Lung (tissue), 12 donors: ENCODE data around the gene CDC16. TPM values are rescaled to one million over a fixed set of nuclear protein-coding genes. Genes with fewer than 3 reads are reported as not detected.

Experiments
- ATAC-seq: fragments of 200-7000 bp; cut with Tn5 transposase; one replicate; pipeline ENCODE4 v1.9.1; 2020; ENCODE audit warnings: moderate number of reproducible peaks; ENCODE audit not compliant: insufficient read depth, low FRiP score
- DNase-seq, 3 donors: peaks; one replicate each; pipeline ENCODE4 v3.0.0-alpha.2; 2013 to 2017
- H3K27ac ChIP-seq, 2 donors: one replicate each; pipeline ENCODE4 v1.5.1; 2013; ENCODE audit warnings: mild to moderate bottlenecking in 2 of 2, moderate library complexity in 2 of 2, control low read depth in 1 of 2, inconsistent platforms in 1 of 2, low read depth in 1 of 2, low read length in 1 of 2
- H3K27me3 ChIP-seq, 3 donors: one replicate each; pipeline ENCODE4 v1.5.1; 2013; ENCODE audit warnings: low read length in 2 of 3; ENCODE audit not compliant: control insufficient read depth in 3 of 3, insufficient read depth in 3 of 3
- H3K36me3 ChIP-seq, 4 donors: one replicate each; pipeline ENCODE4 v1.5.1; 2013; ENCODE audit warnings: low read length in 4 of 4, mild to moderate bottlenecking in 1 of 4, moderate library complexity in 1 of 4; ENCODE audit not compliant: control insufficient read depth in 4 of 4, insufficient read depth in 4 of 4
- H3K4me1 ChIP-seq, 5 donors: one replicate each; pipeline ENCODE4 v1.5.1; 2013; ENCODE audit warnings: low read length in 5 of 5, mild to moderate bottlenecking in 2 of 5, moderate library complexity in 1 of 5; ENCODE audit not compliant: control insufficient read depth in 5 of 5, insufficient read depth in 5 of 5
- H3K4me3 ChIP-seq: one replicate; pipeline ENCODE4 v1.5.1; 2013; ENCODE audit warnings: mild to moderate bottlenecking, control low read depth, moderate library complexity
- H3K9ac ChIP-seq, 2 donors: one replicate each; pipeline ENCODE4 v1.5.1; 2013; ENCODE audit warnings: low read length in 2 of 2, control low read depth in 1 of 2; ENCODE audit not compliant: insufficient read depth in 1 of 2
- H3K9me3 ChIP-seq, 4 donors: one replicate each; pipeline ENCODE4 v1.5.1; 2013; ENCODE audit warnings: low read length in 3 of 4, mild to moderate bottlenecking in 1 of 4, moderate library complexity in 1 of 4; ENCODE audit not compliant: control insufficient read depth in 4 of 4, insufficient read depth in 3 of 4
- CTCF ChIP-seq: IDR thresholded peaks from 2 replicates; pipeline ENCODE4 v1.5.1; 2012; ENCODE audit warnings: mild to moderate bottlenecking; ENCODE audit errors: control extremely low read depth, extremely low read depth
- WGBS, 2 donors: extraction: QIAGEN DNeasy Blood & Tissue Kit; methylation state at CpG; one replicate each; pipeline ENCODE4 v1.1.7; 2013; 5-methylcytosine and 5-hydroxymethylcytosine counted together
- polyA plus RNA-seq, 2 donors: library from polyadenylated mRNA; stranded (reverse); fragments of 200-250 nt; gene quantifications; one replicate each; pipeline ENCODE4 v1.2.1, GENCODE V29; 2013
- total RNA-seq, 2 donors: library from RNA; depleted of rRNA in 1 of 2; stranded (reverse); fragments of >200 nt in 1 of 2; gene quantifications; one replicate each; pipeline ENCODE4 v1.2.1, GENCODE V29; 2014 to 2021
- donor health status: control.
- donor health status: control.
- donor health status: Bipolar disorder and iron deficiency.
- donor health status: healthy.
- donor health status: DM: yes; HTN: yes; CAD: no.

The CDC16 gene
- total and polyA plus RNA-seq, 4 donors: 34.3 to 123 (median 59.0) TPM

- H3K9me3 ChIP-seq: no peaks in the 10 kb centered on the region
- H3K9ac ChIP-seq: peak overlapping the region in 1 of 2 donors; percentile 67
- no peak overlapping the region for H3K4me3 ChIP-seq
- DNase-seq: peak in 1 of 3 donors; percentile 8
- peaks cover 0 to 2% (median 0%) of the 10 kb centered on the region in 4 donors for H3K36me3 ChIP-seq
- H3K4me1 ChIP-seq: peaks cover 5 to 29% (median 15%) of the 10 kb centered on the region in 5 donors
- H3K27me3 ChIP-seq: no peaks in the 10 kb centered on the region
- 14 to 18% methylated on average over 7 of the region's 7 CpGs for WGBS, 2 donors
- H3K27ac ChIP-seq: peak overlapping the region in 1 of 2 donors; percentile 100
- ATAC-seq: no peak
- TF ChIP-seq CTCF: no peak
These were observed 80.5 kb downstream of the CDC16 start for GRCh38 chr13:114315074-114315785.

- WGBS, 2 donors: 18 to 20% methylated on average over 1 of the region's 1 CpG
- Histone ChIP-seq H3K4me3 (no peak overlapping the region), H3K27ac (no peak overlapping the region), H3K27me3 (no peaks in the 10 kb centered on the region), H3K9ac (no peak overlapping the region), H3K9me3 (no peaks in the 10 kb centered on the region), H3K4me1 (peaks cover 5 to 32% (median 15%) of the 10 kb centered on the region in 5 donors), H3K36me3 (peaks cover 4 to 19% (median 12%) of the 10 kb centered on the region in 4 donors)
- no peak for ATAC-seq
- no peak for TF ChIP-seq CTCF
- DNase-seq: no peak
These were observed 83.9 kb downstream of the CDC16 start for GRCh38 chr13:114318624-114319023.

GRCh38 chr13:114319441-114319913, 84.8 kb downstream of the CDC16 start:
- H3K4me1 ChIP-seq: peaks cover 5 to 32% (median 15%) of the 10 kb centered on the region in 5 donors
- peak overlapping the region in 1 of 2 donors; percentile 1 for H3K27ac ChIP-seq
- TF ChIP-seq CTCF: no peak
- ATAC-seq (no peak), DNase-seq (no peak)
- no peak overlapping the region for H3K9ac ChIP-seq
- WGBS, 2 donors: 65 to 76% methylated on average over 3 of the region's 3 CpGs
- H3K36me3 ChIP-seq: peaks cover 13 to 28% (median 20%) of the 10 kb centered on the region in 4 donors
- no peak overlapping the region for H3K4me3 ChIP-seq
- H3K27me3 ChIP-seq: no peaks in the 10 kb centered on the region
- no peaks in the 10 kb centered on the region for H3K9me3 ChIP-seq
